Psoas muscle (tissue), 8 donors: Measurements from ENCODE around the gene STXBP1. TPM values are rescaled to one million over a fixed set of nuclear protein-coding genes. Genes with fewer than 3 reads are reported as not detected.
A peak's percentile ranks its signal among the peaks of the same experiment; 100 is the strongest.

Source experiments
- ATAC-seq, 4 donors: fragments of 200-7000 bp; cut with Tn5 transposase; one replicate each; pipeline ENCODE4 v1.9.1; 2020; ENCODE audit warnings: moderate library complexity in 3 of 4, mild to moderate bottlenecking in 2 of 4
- DNase-seq, 2 donors: peaks; one replicate each; pipeline ENCODE4 v3.0.0-alpha.2; 2020
- H3K27ac ChIP-seq: fragments of 200-600 bp; one replicate; pipeline ENCODE4 v1.8.0; 2022
- H3K27me3 ChIP-seq, 3 donors: fragments of 200-600 bp in 1 of 3; one replicate each; pipeline versions ENCODE4 v1.6.1 to v1.8.0; 2013 to 2022; ENCODE audit warnings: low read length in 2 of 3, mild to moderate bottlenecking in 2 of 3, moderate library complexity in 1 of 3; ENCODE audit not compliant: insufficient read depth in 3 of 3
- H3K36me3 ChIP-seq, 2 donors: fragments of 200-600 bp in 1 of 2; one replicate each; pipeline versions ENCODE4 v1.6.1 to v1.8.0; 2013 to 2022; ENCODE audit warnings: low read depth in 1 of 2, mild to moderate bottlenecking in 1 of 2, moderate library complexity in 1 of 2; ENCODE audit not compliant: insufficient read depth in 1 of 2
- H3K4me1 ChIP-seq: fragments of 200-600 bp; one replicate; pipeline ENCODE4 v1.8.0; 2022
- H3K4me3 ChIP-seq: fragments of 200-600 bp; one replicate; pipeline ENCODE4 v1.8.0; 2022; ENCODE audit warnings: mild to moderate bottlenecking
- H3K9me3 ChIP-seq: fragments of 200-600 bp; one replicate; pipeline ENCODE4 v1.8.0; 2022
- WGBS, 3 donors: extraction: QIAGEN DNeasy Blood & Tissue Kit; methylation state at CpG; one replicate each; pipeline versions ENCODE4 v1.1.6 to v1.1.7; 2013; 5-methylcytosine and 5-hydroxymethylcytosine counted together
- intact Hi-C, 2 donors: fragments of 100-400 bp; cut with DNase I; formaldehyde crosslinking; loops; one replicate each; pipeline versions ENCODE4 v1.11.0 to v1.14.2; 2022
- polyA plus RNA-seq, 3 donors: library from polyadenylated mRNA; stranded (reverse); fragments of 200-250 nt; gene quantifications; one replicate each; pipeline ENCODE4 v1.2.3, GENCODE V29; 2013
- total RNA-seq, 4 donors: library from RNA; stranded (reverse); fragmentation: NEBNext Ultra II Directional in 2 of 4; extraction: Animal tissue kit (Norgen Biotek cat#: 25700) in 2 of 4; gene quantifications; one replicate each; pipeline versions ENCODE4 v1.2.1 to v1.2.4, GENCODE V29; 2021 to 2023
- TF ChIP-seq, protein P1 (sequence below): fragments of 200-600 bp; IDR thresholded peaks from one replicate; pipeline ENCODE4 v1.8.0; 2022; ENCODE audit warnings: antibody characterized with exemption
- donor health status: healthy with polysubstance abuse.
- donor health status: DM: no; HTN: no; CAD: no; lungs with moderate emphysema.
- donor health status: Bipolar disorder and iron deficiency.
- donor health status: healthy.
- donor health status: DM: yes; HTN: yes; CAD: no.
- donor health status: DM: no; HTN: no; CAD: no.
- donor health status: DM: no; HTN: no; CAD: no.
- donor health status: DM: yes; HTN: yes; CAD: no.

The STXBP1 gene
- total and polyA plus RNA-seq, 7 donors: 2.8 to 12.3 (median 6.7) TPM

GRCh38 chr9:127730799-127731410 is 118.8 kb downstream of the STXBP1 start:
- TF ChIP-seq, protein P1, sequence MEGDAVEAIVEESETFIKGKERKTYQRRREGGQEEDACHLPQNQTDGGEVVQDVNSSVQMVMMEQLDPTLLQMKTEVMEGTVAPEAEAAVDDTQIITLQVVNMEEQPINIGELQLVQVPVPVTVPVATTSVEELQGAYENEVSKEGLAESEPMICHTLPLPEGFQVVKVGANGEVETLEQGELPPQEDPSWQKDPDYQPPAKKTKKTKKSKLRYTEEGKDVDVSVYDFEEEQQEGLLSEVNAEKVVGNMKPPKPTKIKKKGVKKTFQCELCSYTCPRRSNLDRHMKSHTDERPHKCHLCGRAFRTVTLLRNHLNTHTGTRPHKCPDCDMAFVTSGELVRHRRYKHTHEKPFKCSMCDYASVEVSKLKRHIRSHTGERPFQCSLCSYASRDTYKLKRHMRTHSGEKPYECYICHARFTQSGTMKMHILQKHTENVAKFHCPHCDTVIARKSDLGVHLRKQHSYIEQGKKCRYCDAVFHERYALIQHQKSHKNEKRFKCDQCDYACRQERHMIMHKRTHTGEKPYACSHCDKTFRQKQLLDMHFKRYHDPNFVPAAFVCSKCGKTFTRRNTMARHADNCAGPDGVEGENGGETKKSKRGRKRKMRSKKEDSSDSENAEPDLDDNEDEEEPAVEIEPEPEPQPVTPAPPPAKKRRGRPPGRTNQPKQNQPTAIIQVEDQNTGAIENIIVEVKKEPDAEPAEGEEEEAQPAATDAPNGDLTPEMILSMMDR: no peak
- intact Hi-C loops: loop anchor here (5.0 kb wide), 3 partner anchors 119 to 229 kb away; partner anchors contain the start of gene STXBP1 (in 1 of the 2)
- H3K4me1 ChIP-seq: peaks cover 11% of the 10 kb centered on the region
- peak in 1 of 2 donors; percentile 49 for DNase-seq
- H3K27ac ChIP-seq: no peak overlapping the region
- no peaks in the 10 kb centered on the region for H3K9me3 ChIP-seq
- H3K36me3 ChIP-seq: peaks cover 0 to 31% of the 10 kb centered on the region in 2 donors
- ATAC-seq: no peak
- no peaks in the 10 kb centered on the region for H3K27me3 ChIP-seq
- no peak overlapping the region for H3K4me3 ChIP-seq
- 88% methylated on average over 9 of the region's 9 CpGs for WGBS, 3 donors

- 66 to 71% (median 68%) methylated on average over 16 of the region's 16 CpGs for WGBS, 3 donors
- no peak overlapping the region for H3K4me3 ChIP-seq
- no peak overlapping the region for H3K27ac ChIP-seq
- DNase-seq (peak in 1 of 2 donors; percentile 53), ATAC-seq (no peak)
- TF ChIP-seq, protein P1: no peak
- intact Hi-C loops: loop anchor here (5.0 kb wide), 3 partner anchors 120 to 230 kb away; partner anchors contain the start of gene STXBP1 (in 1 of the 2)
- H3K4me1 ChIP-seq: peaks cover 11% of the 10 kb centered on the region
- H3K9me3 ChIP-seq: no peaks in the 10 kb centered on the region
- H3K27me3 ChIP-seq: no peaks in the 10 kb centered on the region
- peaks cover 0 to 31% of the 10 kb centered on the region in 2 donors for H3K36me3 ChIP-seq
Observed at GRCh38 chr9:127731938-127732337, 119.9 kb downstream of the STXBP1 start.

DNA sequence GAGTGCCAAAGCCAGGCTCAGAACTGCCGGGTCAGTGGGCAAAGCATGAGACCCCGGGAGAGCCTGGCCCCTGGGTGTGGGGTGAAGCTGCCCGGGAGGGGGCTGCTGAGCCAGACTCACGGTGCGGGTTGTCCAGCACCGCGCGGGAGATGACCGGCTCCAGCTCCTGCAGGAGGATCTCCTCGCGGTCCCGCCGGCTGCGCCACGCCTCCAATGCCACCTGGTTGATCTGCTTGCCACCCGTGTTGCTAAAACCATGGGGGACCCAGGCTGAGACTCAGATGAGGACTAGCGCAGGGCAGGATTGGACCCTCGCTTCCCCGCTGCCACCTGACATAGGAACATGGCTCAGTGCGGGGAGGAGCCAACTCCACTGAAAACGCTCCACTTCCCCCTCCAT is 120.4 kb downstream of the STXBP1 start:
- peaks cover 0 to 1% (median 0%) of the 10 kb centered on the region in 3 donors for H3K27me3 ChIP-seq
- H3K9me3 ChIP-seq: no peaks in the 10 kb centered on the region
- TF ChIP-seq, protein P1: no peak
- peaks cover 0 to 31% of the 10 kb centered on the region in 2 donors for H3K36me3 ChIP-seq
- peaks cover 11% of the 10 kb centered on the region for H3K4me1 ChIP-seq
- intact Hi-C loops: loop anchor here (5.0 kb wide), 3 partner anchors 120 to 230 kb away; partner anchors contain the start of gene STXBP1 (in 1 of the 2)
- no peak overlapping the region for H3K4me3 ChIP-seq
- ATAC-seq (no peak), DNase-seq (no peak)
- WGBS, 3 donors: 86 to 92% (median 90%) methylated on average over 21 of the region's 21 CpGs
- H3K27ac ChIP-seq: no peak overlapping the region

DNA sequence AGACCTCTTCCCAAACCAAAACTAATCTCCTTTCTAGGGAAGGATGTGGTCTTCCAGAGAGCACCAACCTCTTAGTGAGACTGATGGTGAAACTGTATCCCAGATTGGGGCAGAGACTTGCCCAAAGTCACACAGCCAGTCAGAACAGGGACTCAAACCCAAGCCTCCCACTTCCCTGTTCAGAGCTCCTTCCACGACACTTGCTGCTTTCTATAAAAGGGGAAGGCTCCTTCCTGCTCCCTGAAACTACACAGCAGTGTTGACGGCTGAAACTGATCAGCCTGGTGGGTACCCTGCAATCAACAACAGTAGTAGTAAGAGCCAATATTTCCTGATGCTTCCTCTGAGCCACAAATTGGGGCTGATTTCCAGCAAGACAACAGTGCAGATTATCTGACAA is 121.5 kb downstream of the STXBP1 start:
- H3K9me3 ChIP-seq: no peaks in the 10 kb centered on the region
- peaks cover 0 to 1% (median 0%) of the 10 kb centered on the region in 3 donors for H3K27me3 ChIP-seq
- ATAC-seq (no peak), DNase-seq (no peak)
- intact Hi-C loops: loop anchor here (1.0 to 5.0 kb wide), 5 partner anchors 51 to 231 kb away; partner anchors contain the start of gene STXBP1 (in 1 of the 2)
- TF ChIP-seq, protein P1: no peak
- H3K4me1 ChIP-seq: peaks cover 11% of the 10 kb centered on the region
- H3K27ac ChIP-seq: no peak overlapping the region
- peaks cover 0 to 38% of the 10 kb centered on the region in 2 donors for H3K36me3 ChIP-seq
- peak overlapping the region; percentile 97 for H3K4me3 ChIP-seq
- WGBS, 3 donors: 76 to 92% (median 81%) methylated on average over 2 of the region's 2 CpGs
